H9 (cell line): ENCODE results near the gene ZMIZ2. TPM values are rescaled to one million over a fixed set of nuclear protein-coding genes. Genes with fewer than 3 reads are reported as not detected.

ENCODE experiments used
- DNase-seq: peaks from one replicate; pipeline ENCODE4 v3.0.0-alpha.2; 2017
- H2AFZ ChIP-seq: one replicate; pipeline ENCODE4 v1.6.1; 2013; ENCODE audit warnings: mild to moderate bottlenecking, low read length, control low read depth, moderate library complexity
- H2AK5ac ChIP-seq: 2 replicates; pipeline ENCODE4 v1.6.1; 2013; ENCODE audit warnings: low read length, control low read depth, mixed read lengths; ENCODE audit not compliant: insufficient read length
- H2BK120ac ChIP-seq: one replicate; pipeline ENCODE4 v1.6.1; 2013; ENCODE audit warnings: low read depth, mild to moderate bottlenecking, low read length, control low read depth, inconsistent platforms; ENCODE audit not compliant: poor library complexity, severe bottlenecking
- H2BK12ac ChIP-seq: 2 replicates; pipeline ENCODE4 v1.6.1; 2013; ENCODE audit warnings: low read length, control low read depth, mixed read lengths, low read depth; ENCODE audit not compliant: insufficient read length
- H2BK15ac ChIP-seq: 2 replicates; pipeline ENCODE4 v1.6.1; 2013; ENCODE audit warnings: low read depth, low read length, control low read depth
- H2BK20ac ChIP-seq: one replicate; pipeline ENCODE4 v1.6.1; 2013; ENCODE audit warnings: low read depth, mild to moderate bottlenecking, low read length, control low read depth, inconsistent platforms; ENCODE audit not compliant: poor library complexity, severe bottlenecking
- H2BK5ac ChIP-seq: 2 replicates; pipeline ENCODE4 v1.6.1; 2013; ENCODE audit warnings: low read length, control low read depth, mixed read lengths; ENCODE audit not compliant: insufficient read length
- H3K14ac ChIP-seq: 2 replicates; pipeline ENCODE4 v1.6.1; 2013; ENCODE audit warnings: low read length, control low read depth; ENCODE audit not compliant: insufficient read depth
- H3K18ac ChIP-seq: 2 replicates; pipeline ENCODE4 v1.6.1; 2013; ENCODE audit warnings: low read depth, mild to moderate bottlenecking, mixed read lengths, low read length, control low read depth; ENCODE audit not compliant: insufficient read length
- H3K23ac ChIP-seq: 2 replicates; pipeline ENCODE4 v1.6.1; 2013; ENCODE audit warnings: low read length, control low read depth, mixed read lengths, low read depth; ENCODE audit not compliant: insufficient read length
- H3K23me2 ChIP-seq: 2 replicates; pipeline ENCODE4 v1.6.1; 2013; ENCODE audit warnings: low read depth, mild to moderate bottlenecking, mixed read lengths, low read length, control low read depth; ENCODE audit not compliant: insufficient read length, poor library complexity, severe bottlenecking
- H3K27ac ChIP-seq: 2 replicates; pipeline ENCODE4 v1.5.1; 2013; ENCODE audit warnings: low read length, control low read depth, mixed read lengths, low read depth; ENCODE audit not compliant: insufficient read length
- H3K27me3 ChIP-seq: 2 replicates; pipeline ENCODE4 v1.6.1; 2013; ENCODE audit warnings: low read length, control low read depth, inconsistent platforms; ENCODE audit not compliant: insufficient read depth
- H3K4ac ChIP-seq: 2 replicates; pipeline ENCODE4 v1.6.1; 2013; ENCODE audit warnings: low read depth, mild to moderate bottlenecking, control low read depth, inconsistent platforms, low read length, moderate library complexity
- H3K4me1 ChIP-seq: 2 replicates; pipeline ENCODE4 v1.6.1; 2013; ENCODE audit warnings: low read length, control low read depth, inconsistent platforms; ENCODE audit not compliant: insufficient read depth
- H3K4me2 ChIP-seq: 2 replicates; pipeline ENCODE4 v1.6.1; 2013; ENCODE audit warnings: low read length, control low read depth, mixed read lengths; ENCODE audit not compliant: insufficient read length, insufficient read depth
- H3K56ac ChIP-seq: 2 replicates; pipeline ENCODE4 v1.6.1; 2013; ENCODE audit warnings: low read depth, mild to moderate bottlenecking, mixed read lengths, low read length, control low read depth; ENCODE audit not compliant: insufficient read length
- H3K79me1 ChIP-seq: 2 replicates; pipeline ENCODE4 v1.6.1; 2013; ENCODE audit warnings: low read depth, mild to moderate bottlenecking, moderate library complexity, low read length, control low read depth, inconsistent platforms; ENCODE audit not compliant: insufficient read depth, poor library complexity, severe bottlenecking
- H3K79me2 ChIP-seq: 2 replicates; pipeline ENCODE4 v1.6.1; 2013; ENCODE audit warnings: low read length, control low read depth, inconsistent platforms; ENCODE audit not compliant: insufficient read depth
- H3K9ac ChIP-seq: 2 replicates; pipeline ENCODE4 v1.6.1; 2013; ENCODE audit warnings: low read length, control low read depth, mixed read lengths; ENCODE audit not compliant: insufficient read length; ENCODE audit errors: extremely low read depth
- H3K9me3 ChIP-seq: one replicate; pipeline ENCODE4 v1.6.1; 2013; ENCODE audit warnings: low read depth, low read length, inconsistent platforms; ENCODE audit not compliant: control insufficient read depth
- H3T11ph ChIP-seq: one replicate; pipeline ENCODE4 v1.6.1; 2013; ENCODE audit warnings: mild to moderate bottlenecking, low read length, control low read depth, inconsistent platforms
- H4K20me1 ChIP-seq: one replicate; pipeline ENCODE4 v1.6.1; 2013; ENCODE audit not compliant: control insufficient read depth, insufficient read length, insufficient read depth
- H4K5ac ChIP-seq: 2 replicates; pipeline ENCODE4 v1.6.1; 2013; ENCODE audit warnings: low read depth, mild to moderate bottlenecking, mixed read lengths, low read length, control low read depth; ENCODE audit not compliant: insufficient read length
- H4K8ac ChIP-seq: replicated peaks from 2 replicates; pipeline ENCODE4 v1.6.1; 2013; ENCODE audit warnings: low read length, control low read depth, mixed read lengths, low read depth; ENCODE audit not compliant: insufficient read length
- H4K91ac ChIP-seq: 2 replicates; pipeline ENCODE4 v1.6.1; 2013; ENCODE audit warnings: low read depth, mild to moderate bottlenecking, moderate library complexity, mixed read lengths, low read length, control low read depth; ENCODE audit not compliant: insufficient read length
- H3K27ac Mint-ChIP-seq, 3 experiments: 2 replicates in 2 of 3; 3 replicates in 1 of 3; pipeline ENCODE4 v1.8.0; 2020 to 2021; ENCODE audit warnings: mixed read lengths in 3 of 3, mild to moderate bottlenecking in 1 of 3, moderate library complexity in 1 of 3
- H3K27me3 Mint-ChIP-seq: 2 replicates; pipeline ENCODE4 v1.8.0; 2021; ENCODE audit warnings: low read depth, mild to moderate bottlenecking, moderate library complexity, mixed read lengths
- H3K36me3 Mint-ChIP-seq, 3 experiments: 2 replicates in 2 of 3; 3 replicates in 1 of 3; pipeline ENCODE4 v1.8.0; 2020 to 2021; ENCODE audit warnings: low read depth in 3 of 3, mixed read lengths in 3 of 3; ENCODE audit not compliant: insufficient read depth in 1 of 3
- H3K4me1 Mint-ChIP-seq, 2 experiments: 2 replicates each; pipeline ENCODE4 v1.8.0; 2020; ENCODE audit warnings: mixed read lengths in 2 of 2
- H3K4me3 Mint-ChIP-seq, 2 experiments: 2 replicates in 1 of 2; 3 replicates in 1 of 2; pipeline ENCODE4 v1.8.0; 2020 to 2021; ENCODE audit warnings: mild to moderate bottlenecking in 2 of 2, mixed read lengths in 2 of 2, moderate library complexity in 1 of 2
- H3K9me3 Mint-ChIP-seq, 2 experiments: 2 replicates in 1 of 2; 3 replicates in 1 of 2; pipeline ENCODE4 v1.8.0; 2020; ENCODE audit warnings: mild to moderate bottlenecking in 2 of 2, mixed read lengths in 2 of 2, moderate library complexity in 1 of 2
- WGBS: extraction: QIAGEN DNeasy Blood & Tissue Kit; methylation state at CpG from one replicate; pipeline ENCODE4 v1.1.7; 2013; ENCODE audit warnings: missing lambda C conversion rate, low lambda C conversion rate, mixed read lengths; ENCODE audit not compliant: insufficient read length; ENCODE audit errors: extremely low coverage; 5-methylcytosine and 5-hydroxymethylcytosine counted together
- total RNA-seq: library from RNA; stranded (reverse); gene quantifications from 2 replicates; pipeline ENCODE4 v1.2.1, GENCODE V29; 2021
- TF ChIP-seq, protein P1 (sequence below): fragments of 200-600 bp; sonication (generic); conservative IDR thresholded peaks from 3 replicates; pipeline ENCODE4 v1.8.0; 2021; ENCODE audit warnings: antibody characterized with exemption, mild to moderate bottlenecking

ZMIZ2 gene
- total RNA-seq, 1 experiment from 2014 or later = 72.9 TPM

DNA sequence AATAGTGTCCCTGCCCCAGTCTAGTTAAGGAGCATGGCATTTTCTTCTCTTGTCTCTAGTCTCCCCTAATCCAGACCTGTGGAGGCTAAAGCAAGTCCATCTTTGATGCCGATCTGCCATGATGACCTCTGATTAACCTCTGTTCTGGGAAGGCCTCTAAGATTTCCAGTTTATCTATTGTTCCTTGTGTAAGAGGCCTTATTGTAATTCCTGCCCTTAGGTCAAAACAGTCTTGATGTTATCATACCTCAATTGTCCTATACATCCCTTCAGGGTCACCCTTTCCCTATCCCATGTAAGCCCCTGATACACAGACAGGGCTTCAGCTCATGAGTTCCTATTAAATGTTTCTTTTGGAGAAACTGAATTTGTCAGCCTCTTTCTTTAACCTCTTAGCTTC, 4.9 kb upstream of the ZMIZ2 start:
- Histone ChIP-seq H3K27me3 (no peaks in the 10 kb centered on the region), H4K20me1 (no peaks in the 10 kb centered on the region), H2BK5ac (no peak overlapping the region), H3K79me1 (no peaks in the 10 kb centered on the region), H4K5ac (no peak overlapping the region), H3K23me2 (no peaks in the 10 kb centered on the region), H3K56ac (no peak overlapping the region), H3K9ac (no peak overlapping the region), H3T11ph (no peak overlapping the region), H4K8ac (no peak overlapping the region), H3K27ac (no peak overlapping the region), H2AFZ (no peak overlapping the region), H2BK12ac (no peak overlapping the region), H3K4ac (no peak overlapping the region), H2AK5ac (no peak overlapping the region), H3K18ac (no peak overlapping the region), H2BK120ac (no peak overlapping the region), H4K91ac (no peak overlapping the region), H3K14ac (no peak overlapping the region), H2BK20ac (no peak overlapping the region), H3K79me2 (no peaks in the 10 kb centered on the region), H3K9me3 (no peaks in the 10 kb centered on the region), H3K4me1 (no peaks in the 10 kb centered on the region), H3K23ac (no peak overlapping the region), H2BK15ac (no peak overlapping the region), H3K4me2 (no peak overlapping the region)
- no peak overlapping the region for H3K4me3 Mint-ChIP-seq
- WGBS = no CpG with 5 or more reads among the region's 1 CpG
- H3K27ac Mint-ChIP-seq = no peak overlapping the region
- DNase-seq = no peak
- H3K9me3 Mint-ChIP-seq = no peaks in the 10 kb centered on the region
- peaks cover 5 to 7% of the 10 kb centered on the region in 2 experiments for H3K4me1 Mint-ChIP-seq
- H3K36me3 Mint-ChIP-seq = no peaks in the 10 kb centered on the region
- H3K27me3 Mint-ChIP-seq = no peaks in the 10 kb centered on the region; the same call in 1 of the 2 replicates
- TF ChIP-seq, protein P1, sequence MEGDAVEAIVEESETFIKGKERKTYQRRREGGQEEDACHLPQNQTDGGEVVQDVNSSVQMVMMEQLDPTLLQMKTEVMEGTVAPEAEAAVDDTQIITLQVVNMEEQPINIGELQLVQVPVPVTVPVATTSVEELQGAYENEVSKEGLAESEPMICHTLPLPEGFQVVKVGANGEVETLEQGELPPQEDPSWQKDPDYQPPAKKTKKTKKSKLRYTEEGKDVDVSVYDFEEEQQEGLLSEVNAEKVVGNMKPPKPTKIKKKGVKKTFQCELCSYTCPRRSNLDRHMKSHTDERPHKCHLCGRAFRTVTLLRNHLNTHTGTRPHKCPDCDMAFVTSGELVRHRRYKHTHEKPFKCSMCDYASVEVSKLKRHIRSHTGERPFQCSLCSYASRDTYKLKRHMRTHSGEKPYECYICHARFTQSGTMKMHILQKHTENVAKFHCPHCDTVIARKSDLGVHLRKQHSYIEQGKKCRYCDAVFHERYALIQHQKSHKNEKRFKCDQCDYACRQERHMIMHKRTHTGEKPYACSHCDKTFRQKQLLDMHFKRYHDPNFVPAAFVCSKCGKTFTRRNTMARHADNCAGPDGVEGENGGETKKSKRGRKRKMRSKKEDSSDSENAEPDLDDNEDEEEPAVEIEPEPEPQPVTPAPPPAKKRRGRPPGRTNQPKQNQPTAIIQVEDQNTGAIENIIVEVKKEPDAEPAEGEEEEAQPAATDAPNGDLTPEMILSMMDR = no peak
